Upper lobe of left lung (tissue), 6 donors: ENCODE results near the gene REV3L. TPM values are rescaled to one million over a fixed set of nuclear protein-coding genes. Genes with fewer than 3 reads are reported as not detected.
A peak's percentile ranks its signal among the peaks of the same experiment; 100 is the strongest.

Experiments used
- ATAC-seq, 2 donors: fragments of 200-7000 bp; cut with Tn5 transposase; one replicate each; pipeline ENCODE4 v1.9.1; 2022; ENCODE audit warnings: mild to moderate bottlenecking in 2 of 2, moderate library complexity in 2 of 2; ENCODE audit not compliant: low FRiP score in 2 of 2
- DNase-seq, 2 donors: peaks; one replicate each; pipeline ENCODE4 v3.0.0-alpha.2; 2019 to 2020
- H3K27ac ChIP-seq, 4 donors: fragments of 200-600 bp; sonication (generic); one replicate each; pipeline ENCODE4 v1.5.1; 2016 to 2019
- H3K27me3 ChIP-seq, 4 donors: fragments of 200-600 bp; sonication (generic); one replicate each; pipeline ENCODE4 v1.5.1; 2017 to 2019
- H3K36me3 ChIP-seq, 4 donors: fragments of 200-600 bp; sonication (generic); one replicate each; pipeline ENCODE4 v1.5.1; 2016 to 2019
- H3K4me1 ChIP-seq, 4 donors: fragments of 200-600 bp; sonication (generic); one replicate each; pipeline ENCODE4 v1.5.1; 2018 to 2019
- H3K4me3 ChIP-seq, 4 donors: fragments of 200-600 bp; sonication (generic); one replicate each; pipeline ENCODE4 v1.5.1; 2017 to 2019; ENCODE audit warnings: mild to moderate bottlenecking in 2 of 4, moderate library complexity in 1 of 4
- H3K9me3 ChIP-seq, 4 donors: fragments of 200-600 bp; sonication (generic); one replicate each; pipeline ENCODE4 v1.5.1; 2018 to 2019
- EP300 ChIP-seq, 4 donors: sonication (generic); formaldehyde crosslinking; IDR thresholded peaks; one replicate each; pipeline ENCODE4 v1.5.1; 2017; ENCODE audit warnings: antibody characterized with exemption in 4 of 4, control low read depth in 2 of 4
- POLR2A ChIP-seq, 4 donors: fragments of 450-650 bp; IDR thresholded peaks; one replicate each; pipeline ENCODE4 v1.5.1; 2016 to 2017; ENCODE audit warnings: antibody characterized with exemption in 4 of 4, mild to moderate bottlenecking in 2 of 4
- POLR2AphosphoS5 ChIP-seq, 2 donors: sonication (generic); formaldehyde crosslinking; IDR thresholded peaks; one replicate each; pipeline ENCODE4 v1.5.1; 2017; ENCODE audit warnings: antibody characterized with exemption in 2 of 2
- WGBS, 2 donors: methylation state at CpG; one replicate each; pipeline ENCODE4 v1.1.5; 2017 to 2018; 5-methylcytosine and 5-hydroxymethylcytosine counted together
- total RNA-seq, 6 donors: library from RNA; depleted of rRNA in 4 of 6; stranded (reverse); fragments of >200 nt in 4 of 6; gene quantifications; one replicate each; pipeline versions ENCODE4 v1.1.0 to v1.2.1, GENCODE V29; 2016 to 2021
- TF ChIP-seq, protein P1 (sequence below), 6 experiments: fragments of 450-650 bp in 4 of 6; fragments of 200-600 bp in 2 of 6; sonication (generic) in 2 of 6; IDR thresholded peaks; one replicate each; pipeline ENCODE4 v1.5.1; 2016 to 2019; ENCODE audit warnings: antibody characterized with exemption in 6 of 6
- donor health status: DM: no; HTN: no; CAD: no; lungs with moderate emphysema.
- donor health status: DM: no; HTN: yes; CAD: no; lungs with severe emphysema.

The REV3L gene
- total RNA-seq, 6 donors from 2014 or later: 29.7 to 106 (median 38.0) TPM

DNA sequence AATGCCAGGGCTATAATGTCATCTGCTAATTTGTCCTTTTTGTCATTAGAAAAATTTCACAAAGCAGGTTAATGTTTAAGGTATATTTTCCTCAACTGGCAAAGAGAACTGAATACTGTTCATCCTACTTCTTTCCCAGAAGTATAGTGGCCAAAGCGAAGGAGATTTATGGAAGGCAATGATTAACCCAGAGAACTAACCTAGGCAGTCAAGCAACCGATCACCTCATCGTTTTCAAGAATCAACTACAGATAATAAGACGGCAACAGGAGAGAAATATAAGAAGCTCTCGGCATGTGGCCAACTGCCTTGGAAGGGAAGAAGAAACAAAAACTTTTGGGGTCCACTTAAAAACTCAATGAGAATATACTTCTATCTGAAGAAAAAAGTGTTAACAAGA is 38.2 kb downstream of the REV3L start:
- DNase-seq: no peak

GRCh38 chr6:111441678-111442243 is 41.3 kb downstream of the REV3L start:
- H3K36me3 ChIP-seq: no peaks in the 10 kb centered on the region
- WGBS, 2 donors: 19 to 49% methylated on average over 5 of the region's 5 CpGs
- no peak for TF ChIP-seq EP300 (IDR thresholded peaks at IDR 0.05)
- no peak for TF ChIP-seq POLR2A (IDR thresholded peaks at IDR 0.05)
- no peak for TF ChIP-seq POLR2AphosphoS5 (IDR thresholded peaks at IDR 0.05)
- H3K4me3 ChIP-seq: no peak overlapping the region
- peak overlapping the region in 2 of 4 donors; percentile 10 to 35 for H3K27ac ChIP-seq
- H3K9me3 ChIP-seq: no peaks in the 10 kb centered on the region
- DNase-seq: peak in 1 of 2 donors; percentile 34
- ATAC-seq: peak in 1 of 2 donors; percentile 60
- no peaks in the 10 kb centered on the region for H3K27me3 ChIP-seq
- peaks cover 0 to 15% (median 7%) of the 10 kb centered on the region in 4 donors for H3K4me1 ChIP-seq

More for the DNA sequence above, 38.2 kb downstream of the REV3L start:
- peaks cover 0 to 15% (median 9%) of the 10 kb centered on the region in 4 donors for H3K4me1 ChIP-seq
- H3K27me3 ChIP-seq: no peaks in the 10 kb centered on the region
- TF ChIP-seq POLR2AphosphoS5 (IDR thresholded peaks at IDR 0.05) (no peak), EP300 (IDR thresholded peaks at IDR 0.05) (no peak), POLR2A (IDR thresholded peaks at IDR 0.05) (no peak)
- TF ChIP-seq, protein P1, sequence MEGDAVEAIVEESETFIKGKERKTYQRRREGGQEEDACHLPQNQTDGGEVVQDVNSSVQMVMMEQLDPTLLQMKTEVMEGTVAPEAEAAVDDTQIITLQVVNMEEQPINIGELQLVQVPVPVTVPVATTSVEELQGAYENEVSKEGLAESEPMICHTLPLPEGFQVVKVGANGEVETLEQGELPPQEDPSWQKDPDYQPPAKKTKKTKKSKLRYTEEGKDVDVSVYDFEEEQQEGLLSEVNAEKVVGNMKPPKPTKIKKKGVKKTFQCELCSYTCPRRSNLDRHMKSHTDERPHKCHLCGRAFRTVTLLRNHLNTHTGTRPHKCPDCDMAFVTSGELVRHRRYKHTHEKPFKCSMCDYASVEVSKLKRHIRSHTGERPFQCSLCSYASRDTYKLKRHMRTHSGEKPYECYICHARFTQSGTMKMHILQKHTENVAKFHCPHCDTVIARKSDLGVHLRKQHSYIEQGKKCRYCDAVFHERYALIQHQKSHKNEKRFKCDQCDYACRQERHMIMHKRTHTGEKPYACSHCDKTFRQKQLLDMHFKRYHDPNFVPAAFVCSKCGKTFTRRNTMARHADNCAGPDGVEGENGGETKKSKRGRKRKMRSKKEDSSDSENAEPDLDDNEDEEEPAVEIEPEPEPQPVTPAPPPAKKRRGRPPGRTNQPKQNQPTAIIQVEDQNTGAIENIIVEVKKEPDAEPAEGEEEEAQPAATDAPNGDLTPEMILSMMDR (IDR thresholded peaks at IDR 0.05): no peak
- H3K9me3 ChIP-seq: no peaks in the 10 kb centered on the region
- no peak for ATAC-seq
- H3K27ac ChIP-seq: no peak overlapping the region
- no peak overlapping the region for H3K4me3 ChIP-seq
- 88 to 91% methylated on average over 5 of the region's 5 CpGs for WGBS, 2 donors
- H3K36me3 ChIP-seq: no peaks in the 10 kb centered on the region

DNA sequence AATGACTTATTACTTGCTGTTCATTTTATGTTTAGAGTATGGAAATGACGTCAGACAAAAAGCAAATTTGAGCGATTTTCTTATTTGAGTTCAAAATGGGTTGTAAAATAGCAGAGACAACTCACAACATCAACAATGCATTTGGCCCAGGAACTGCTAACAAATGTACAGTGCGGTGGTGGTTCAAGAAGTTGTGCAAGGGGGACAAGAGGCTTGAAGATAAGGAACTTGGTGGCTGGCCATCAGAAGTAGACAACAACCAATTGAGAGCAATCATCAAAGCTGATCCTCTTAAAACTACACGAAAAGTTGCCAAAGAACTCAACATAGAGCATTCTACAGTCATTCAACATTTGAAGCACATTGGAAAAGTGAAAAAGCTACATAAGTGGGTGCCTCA is 43.8 kb downstream of the REV3L start:
- no peaks in the 10 kb centered on the region for H3K27me3 ChIP-seq
- ATAC-seq (no peak), DNase-seq (no peak)
- H3K4me1 ChIP-seq: peaks cover 0 to 9% (median 7%) of the 10 kb centered on the region in 4 donors
- no peaks in the 10 kb centered on the region for H3K36me3 ChIP-seq
- H3K4me3 ChIP-seq: no peak overlapping the region
- no peak overlapping the region for H3K27ac ChIP-seq
- no peaks in the 10 kb centered on the region for H3K9me3 ChIP-seq
- WGBS, 2 donors: 63 to 73% methylated on average over 4 of the region's 4 CpGs
- TF ChIP-seq EP300 (IDR thresholded peaks at IDR 0.05): no peak
- TF ChIP-seq POLR2A (IDR thresholded peaks at IDR 0.05): no peak
- TF ChIP-seq, protein P1 (IDR thresholded peaks at IDR 0.05): no peak
- no peak for TF ChIP-seq POLR2AphosphoS5 (IDR thresholded peaks at IDR 0.05)

DNA sequence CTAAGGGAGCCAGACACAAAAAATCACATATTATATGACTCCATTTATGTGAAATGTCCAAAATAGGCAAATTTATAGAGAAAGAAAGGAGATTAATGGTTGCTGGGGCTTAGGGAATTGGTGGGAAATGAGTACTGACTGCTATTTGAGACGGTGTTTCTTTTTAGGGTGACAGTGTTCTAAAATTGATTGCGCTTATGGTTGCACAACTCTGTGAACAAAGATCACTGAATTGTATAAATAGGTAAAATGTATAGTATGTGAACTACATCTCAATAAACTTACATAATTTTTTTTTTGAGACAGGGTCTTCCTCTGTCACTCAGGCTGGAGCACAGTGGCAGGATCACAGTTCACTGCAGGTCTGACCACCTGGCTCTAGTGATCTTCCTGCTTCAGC is 45.4 kb downstream of the REV3L start:
- H3K4me3 ChIP-seq: no peak overlapping the region
- peaks cover 4 to 18% (median 10%) of the 10 kb centered on the region in 4 donors for H3K4me1 ChIP-seq
- DNase-seq (no peak), ATAC-seq (no peak)
- no peaks in the 10 kb centered on the region for H3K9me3 ChIP-seq
- TF ChIP-seq POLR2AphosphoS5 (IDR thresholded peaks at IDR 0.05): no peak
- TF ChIP-seq, protein P1 (IDR thresholded peaks at IDR 0.05): no peak
- TF ChIP-seq EP300 (IDR thresholded peaks at IDR 0.05): no peak
- no peak for TF ChIP-seq POLR2A (IDR thresholded peaks at IDR 0.05)
- H3K27me3 ChIP-seq: no peaks in the 10 kb centered on the region
- 87 to 91% methylated on average over 2 of the region's 2 CpGs for WGBS, 2 donors
- no peaks in the 10 kb centered on the region for H3K36me3 ChIP-seq
- no peak overlapping the region for H3K27ac ChIP-seq

GRCh38 chr6:111432511-111432910 is 50.5 kb downstream of the REV3L start:
- ATAC-seq: no peak
- no peak overlapping the region for H3K27ac ChIP-seq
- H3K27me3 ChIP-seq: no peaks in the 10 kb centered on the region
- 92 to 100% methylated on average over 1 of the region's 1 CpG for WGBS, 2 donors
- DNase-seq: no peak
- TF ChIP-seq, protein P1 (IDR thresholded peaks at IDR 0.05): no peak
- TF ChIP-seq POLR2AphosphoS5 (IDR thresholded peaks at IDR 0.05) (no peak), EP300 (IDR thresholded peaks at IDR 0.05) (no peak), POLR2A (IDR thresholded peaks at IDR 0.05) (no peak)
- H3K36me3 ChIP-seq: peaks cover 0 to 3% (median 0%) of the 10 kb centered on the region in 4 donors
- no peak overlapping the region for H3K4me3 ChIP-seq
- H3K9me3 ChIP-seq: peaks cover 0 to 3% (median 1%) of the 10 kb centered on the region in 4 donors
- peaks cover 3 to 23% (median 10%) of the 10 kb centered on the region in 4 donors for H3K4me1 ChIP-seq
